A673 (cell line): Measurements from ENCODE around the gene TJP2. TPM values are rescaled to one million over a fixed set of nuclear protein-coding genes. Genes with fewer than 3 reads are reported as not detected.

Experiments used
- BruUV-seq: library from RNA; stranded (reverse); fragments of 400-500 nt; replicated peaks from 2 replicates; lab custom pipeline; 2021; lab: Mats Ljungman, UMichigan
- CTCF ChIA-PET: fragments of 300-600 bp; sonication (Branson Sonifier 250); formaldehyde crosslinking; loops from one replicate; lab custom pipeline; 2022; ENCODE audit warnings: antibody characterized with exemption; lab: Charles Lee
- POLR2A ChIA-PET: fragments of 300-600 bp; sonication (Branson Sonifier 250); formaldehyde crosslinking; loops from one replicate; lab custom pipeline; 2022; ENCODE audit warnings: antibody characterized with exemption; ENCODE audit not compliant: low non-redundant PET; lab: Charles Lee
- DNase-seq: peaks from one replicate; pipeline ENCODE4 v3.0.0-alpha.2; 2015; ENCODE audit warnings: low spot score
- H3K27ac ChIP-seq: fragments of 200-600 bp; sonication (generic); 2 replicates; pipeline ENCODE4 v1.5.1; 2016; ENCODE audit warnings: mixed run types, low read depth, mild to moderate bottlenecking, mixed read lengths, antibody characterized with exemption, low read length; ENCODE audit not compliant: poor library complexity, severe bottlenecking
- H3K27me3 ChIP-seq: fragments of 200-600 bp; sonication (generic); replicated peaks from 2 replicates; pipeline ENCODE4 v1.6.1; 2017; ENCODE audit warnings: mixed run types, low read depth, mild to moderate bottlenecking, mixed read lengths, antibody characterized with exemption, low read length; ENCODE audit not compliant: insufficient read depth, poor library complexity
- H3K36me3 ChIP-seq: fragments of 200-600 bp; sonication (generic); 2 replicates; pipeline ENCODE4 v1.6.1; 2016; ENCODE audit warnings: mixed run types, mild to moderate bottlenecking, mixed read lengths, antibody characterized with exemption, low read length; ENCODE audit not compliant: insufficient read depth, poor library complexity, severe bottlenecking
- H3K4me1 ChIP-seq: fragments of 200-600 bp; sonication (generic); 2 replicates; pipeline ENCODE4 v1.6.1; 2017; ENCODE audit warnings: mixed run types, mild to moderate bottlenecking, mixed read lengths, antibody characterized with exemption, low read length; ENCODE audit not compliant: insufficient read depth, poor library complexity, severe bottlenecking
- H3K4me3 ChIP-seq: fragments of 200-600 bp; sonication (generic); 2 replicates; pipeline ENCODE4 v1.5.1; 2016; ENCODE audit warnings: low read depth, mixed run types, mild to moderate bottlenecking, mixed read lengths, low read length; ENCODE audit not compliant: poor library complexity, severe bottlenecking
- H3K9me3 ChIP-seq: fragments of 200-600 bp; sonication (generic); 2 replicates; pipeline ENCODE4 v1.6.1; 2016; ENCODE audit warnings: mixed run types, low read depth, mild to moderate bottlenecking, mixed read lengths, antibody characterized with exemption, low read length; ENCODE audit not compliant: poor library complexity, severe bottlenecking
- EZH2 ChIP-seq: fragments of 200-600 bp; sonication (generic); IDR thresholded peaks from 2 replicates; pipeline ENCODE4 v1.6.1; 2017; ENCODE audit warnings: borderline replicate concordance, low read depth, mild to moderate bottlenecking, mixed read lengths, antibody characterized with exemption, low read length; ENCODE audit not compliant: poor library complexity, severe bottlenecking
- intact Hi-C: fragments of 100-400 bp; cut with micrococcal nuclease; formaldehyde crosslinking; loops from one replicate; pipeline ENCODE4 v1.10.0; 2022; ENCODE audit not compliant: unreplicated experiment
- total RNA-seq: library from RNA; stranded (reverse); gene quantifications from 2 replicates; pipeline ENCODE4 v1.2.3, GENCODE V29; 2021
- TF ChIP-seq, protein P1 (sequence below): fragments of 300-800, 200-600 bp; sonication (generic); conservative IDR thresholded peaks from 2 replicates; pipeline ENCODE4 v1.5.1; 2017; ENCODE audit warnings: low read depth, mild to moderate bottlenecking, antibody characterized with exemption, low read length, moderate library complexity, mixed read lengths

Gene TJP2
- total RNA-seq, 1 experiment from 2014 or later = 7.2 TPM

DNA sequence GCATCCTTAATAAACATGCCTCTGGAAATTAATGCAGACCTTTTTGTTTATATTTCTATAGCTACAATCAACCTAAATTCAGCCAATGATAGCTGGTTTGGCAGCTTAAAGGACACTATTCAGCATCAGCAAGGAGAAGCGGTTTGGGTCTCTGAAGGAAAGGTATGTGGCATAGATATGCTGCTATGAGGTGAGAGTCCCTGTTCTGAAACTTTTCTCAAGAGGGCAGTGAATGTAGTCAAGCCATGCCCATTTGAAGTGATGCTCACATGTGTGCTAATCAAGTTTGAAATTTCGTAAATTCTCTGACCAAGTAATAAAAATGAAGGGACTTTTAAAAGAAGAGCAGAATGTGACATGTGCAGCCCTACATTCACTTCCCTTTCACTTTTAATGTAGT, 72.6 kb downstream of the TJP2 start:
- no peaks in the 10 kb centered on the region for H3K9me3 ChIP-seq
- ChIA-PET POLR2A (no interaction called here), CTCF (no interaction called here)
- H3K27me3 ChIP-seq = no peaks in the 10 kb centered on the region
- no peaks in the 10 kb centered on the region for H3K36me3 ChIP-seq
- TF ChIP-seq, protein P1, sequence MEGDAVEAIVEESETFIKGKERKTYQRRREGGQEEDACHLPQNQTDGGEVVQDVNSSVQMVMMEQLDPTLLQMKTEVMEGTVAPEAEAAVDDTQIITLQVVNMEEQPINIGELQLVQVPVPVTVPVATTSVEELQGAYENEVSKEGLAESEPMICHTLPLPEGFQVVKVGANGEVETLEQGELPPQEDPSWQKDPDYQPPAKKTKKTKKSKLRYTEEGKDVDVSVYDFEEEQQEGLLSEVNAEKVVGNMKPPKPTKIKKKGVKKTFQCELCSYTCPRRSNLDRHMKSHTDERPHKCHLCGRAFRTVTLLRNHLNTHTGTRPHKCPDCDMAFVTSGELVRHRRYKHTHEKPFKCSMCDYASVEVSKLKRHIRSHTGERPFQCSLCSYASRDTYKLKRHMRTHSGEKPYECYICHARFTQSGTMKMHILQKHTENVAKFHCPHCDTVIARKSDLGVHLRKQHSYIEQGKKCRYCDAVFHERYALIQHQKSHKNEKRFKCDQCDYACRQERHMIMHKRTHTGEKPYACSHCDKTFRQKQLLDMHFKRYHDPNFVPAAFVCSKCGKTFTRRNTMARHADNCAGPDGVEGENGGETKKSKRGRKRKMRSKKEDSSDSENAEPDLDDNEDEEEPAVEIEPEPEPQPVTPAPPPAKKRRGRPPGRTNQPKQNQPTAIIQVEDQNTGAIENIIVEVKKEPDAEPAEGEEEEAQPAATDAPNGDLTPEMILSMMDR = no peak
- intact Hi-C loops = no loop called here
- H3K27ac ChIP-seq = no peak overlapping the region
- DNase-seq = no peak
- no peaks in the 10 kb centered on the region for H3K4me1 ChIP-seq
- no peak overlapping the region for H3K4me3 ChIP-seq
- no TSS peak for BruUV-seq

DNA sequence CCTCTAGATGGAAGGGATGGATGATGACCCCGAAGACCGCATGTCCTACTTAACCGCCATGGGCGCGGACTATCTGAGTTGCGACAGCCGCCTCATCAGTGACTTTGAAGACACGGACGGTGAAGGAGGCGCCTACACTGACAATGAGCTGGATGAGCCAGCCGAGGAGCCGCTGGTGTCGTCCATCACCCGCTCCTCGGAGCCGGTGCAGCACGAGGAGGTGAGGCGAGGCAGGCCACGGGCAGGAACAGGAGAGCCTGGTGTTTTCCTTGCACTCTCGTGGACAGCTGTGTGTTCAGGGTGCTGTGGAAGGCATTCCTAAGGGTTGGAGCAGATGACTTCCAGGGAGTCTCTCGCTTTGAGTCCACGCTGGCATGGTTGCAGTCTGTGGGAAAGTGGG, 73.9 kb downstream of the TJP2 start:
- H3K36me3 ChIP-seq = no peaks in the 10 kb centered on the region
- no peak overlapping the region for H3K4me3 ChIP-seq
- BruUV-seq = no TSS peak
- CTCF ChIA-PET = no interaction called here
- POLR2A ChIA-PET = no interaction called here
- no peak for DNase-seq
- H3K4me1 ChIP-seq = no peaks in the 10 kb centered on the region
- H3K9me3 ChIP-seq = no peaks in the 10 kb centered on the region
- H3K27ac ChIP-seq = no peak overlapping the region
- intact Hi-C loops = no loop called here
- TF ChIP-seq, protein P1 = no peak
- no peak for TF ChIP-seq EZH2
- H3K27me3 ChIP-seq = no peaks in the 10 kb centered on the region

DNA sequence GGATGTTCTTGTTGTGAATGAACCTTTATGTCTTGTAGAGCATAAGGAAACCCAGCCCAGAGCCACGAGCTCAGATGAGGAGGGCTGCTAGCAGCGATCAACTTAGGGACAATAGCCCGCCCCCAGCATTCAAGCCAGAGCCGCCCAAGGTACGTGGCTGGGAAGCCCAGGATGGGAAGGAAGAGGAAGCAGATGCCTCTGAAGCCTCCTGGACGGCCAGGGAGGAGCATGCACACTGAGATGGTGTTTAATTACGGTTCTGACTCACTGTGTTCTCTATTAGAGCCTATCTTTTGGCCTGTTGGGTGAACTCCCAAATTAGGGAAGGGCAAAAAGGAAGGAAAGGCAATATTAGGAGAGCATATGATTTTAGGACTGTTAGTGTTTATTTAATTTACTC, 75.3 kb downstream of the TJP2 start:
- no peak overlapping the region for H3K4me3 ChIP-seq
- intact Hi-C loops = no loop called here
- no peak overlapping the region for H3K27ac ChIP-seq
- H3K4me1 ChIP-seq = no peaks in the 10 kb centered on the region
- POLR2A ChIA-PET = no interaction called here
- BruUV-seq = no TSS peak
- no peak for TF ChIP-seq EZH2
- TF ChIP-seq, protein P1 = no peak
- no peaks in the 10 kb centered on the region for H3K36me3 ChIP-seq
- CTCF ChIA-PET = no interaction called here
- H3K27me3 ChIP-seq = no peaks in the 10 kb centered on the region
- DNase-seq = peak; percentile 2
- no peaks in the 10 kb centered on the region for H3K9me3 ChIP-seq
